SJSA1 (cell line): ENCODE measurements around the gene LTB. TPM values are rescaled to one million over a fixed set of nuclear protein-coding genes. Genes with fewer than 3 reads are reported as not detected.
A peak's percentile ranks its signal among the peaks of the same experiment; 100 is the strongest.

Source experiments
- DNase-seq, 2 experiments: peaks; one replicate each; pipeline ENCODE4 v3.0.0-alpha.2; 2015 to 2020; ENCODE audit warnings: low spot score in 2 of 2, low read depth in 1 of 2
- H3K27ac ChIP-seq: fragments of 250-450 bp; sonication (Bioruptor Pico); 2 replicates; pipeline ENCODE4 v1.5.1; 2020; ENCODE audit warnings: mild to moderate bottlenecking, moderate library complexity
- H3K27me3 ChIP-seq: fragments of 250-450 bp; sonication (Bioruptor Pico); replicated peaks from 2 replicates; pipeline ENCODE4 v1.5.1; 2020; ENCODE audit warnings: mild to moderate bottlenecking, moderate library complexity
- H3K36me3 ChIP-seq: fragments of 250-450 bp; sonication (Bioruptor Pico); 2 replicates; pipeline ENCODE4 v1.5.1; 2020; ENCODE audit warnings: mild to moderate bottlenecking
- H3K4me1 ChIP-seq: fragments of 250-450 bp; sonication (Bioruptor Pico); replicated peaks from 2 replicates; pipeline ENCODE4 v1.6.1; 2021; ENCODE audit warnings: mild to moderate bottlenecking
- H3K4me3 ChIP-seq: fragments of 250-450 bp; sonication (Bioruptor Pico); 2 replicates; pipeline ENCODE4 v1.5.1; 2020; ENCODE audit warnings: mild to moderate bottlenecking
- H3K9me3 ChIP-seq: fragments of 250-450 bp; sonication (Bioruptor Pico); replicated peaks from 2 replicates; pipeline ENCODE4 v1.5.1; 2020; ENCODE audit warnings: mild to moderate bottlenecking
- total RNA-seq: library from RNA; depleted of rRNA; stranded (reverse); fragments of >200 nt; shearing (Covaris generic); gene quantifications from 2 replicates; pipeline ENCODE4 v1.2.3, GENCODE V29; 2014

The LTB gene
- total RNA-seq, 1 experiment from 2014 or later: not detected

DNA sequence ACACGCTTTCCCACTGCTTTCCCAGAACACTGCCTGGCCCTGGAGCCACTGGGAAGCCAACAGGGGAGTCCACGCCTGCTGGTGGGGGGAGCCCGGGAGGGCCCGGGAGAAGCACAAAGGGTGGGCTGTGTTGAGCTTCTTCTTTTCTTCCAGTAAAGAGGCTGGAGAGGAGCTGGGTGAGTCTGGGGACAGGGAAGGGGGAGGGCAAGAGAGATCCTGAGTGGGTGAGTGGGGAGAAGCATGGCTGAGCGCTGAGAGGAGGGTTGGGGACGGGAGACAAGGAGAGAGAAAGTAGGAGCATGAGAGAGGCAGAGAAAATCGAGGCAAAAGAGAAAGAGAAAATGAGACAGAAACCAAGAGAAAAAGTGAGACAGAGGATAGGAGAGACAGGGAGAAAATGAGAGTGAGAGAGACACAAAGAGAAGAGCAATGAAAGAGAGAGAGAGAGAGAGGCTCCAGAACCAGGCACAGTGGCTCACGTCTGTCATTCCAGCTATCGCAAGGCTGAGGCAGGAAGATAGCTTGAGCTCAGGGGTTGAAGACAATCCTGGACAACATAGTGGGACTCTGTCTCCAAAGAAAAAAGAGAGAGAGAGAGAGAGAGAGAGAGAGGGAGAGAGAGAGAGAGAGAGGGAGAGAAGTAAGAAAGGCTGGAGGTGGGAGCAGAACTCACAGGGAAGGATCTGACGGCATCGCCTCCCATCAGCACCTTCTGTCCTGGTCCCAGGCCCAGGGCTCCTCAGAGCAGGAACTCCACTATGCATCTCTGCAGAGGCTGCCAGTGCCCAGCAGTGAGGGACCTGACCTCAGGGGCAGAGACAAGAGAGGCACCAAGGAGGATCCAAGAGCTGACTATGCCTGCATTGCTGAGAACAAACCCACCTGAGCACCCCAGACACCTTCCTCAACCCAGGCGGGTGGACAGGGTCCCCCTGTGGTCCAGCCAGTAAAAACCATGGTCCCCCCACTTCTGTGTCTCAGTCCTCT, 5.9 kb upstream of the LTB start:
- no peak for DNase-seq
- H3K4me1 ChIP-seq: no peaks in the 10 kb centered on the region
- no peak overlapping the region for H3K4me3 ChIP-seq
- H3K36me3 ChIP-seq: no peaks in the 10 kb centered on the region
- no peak overlapping the region for H3K27ac ChIP-seq
- no peaks in the 10 kb centered on the region for H3K27me3 ChIP-seq
- no peaks in the 10 kb centered on the region for H3K9me3 ChIP-seq

DNA sequence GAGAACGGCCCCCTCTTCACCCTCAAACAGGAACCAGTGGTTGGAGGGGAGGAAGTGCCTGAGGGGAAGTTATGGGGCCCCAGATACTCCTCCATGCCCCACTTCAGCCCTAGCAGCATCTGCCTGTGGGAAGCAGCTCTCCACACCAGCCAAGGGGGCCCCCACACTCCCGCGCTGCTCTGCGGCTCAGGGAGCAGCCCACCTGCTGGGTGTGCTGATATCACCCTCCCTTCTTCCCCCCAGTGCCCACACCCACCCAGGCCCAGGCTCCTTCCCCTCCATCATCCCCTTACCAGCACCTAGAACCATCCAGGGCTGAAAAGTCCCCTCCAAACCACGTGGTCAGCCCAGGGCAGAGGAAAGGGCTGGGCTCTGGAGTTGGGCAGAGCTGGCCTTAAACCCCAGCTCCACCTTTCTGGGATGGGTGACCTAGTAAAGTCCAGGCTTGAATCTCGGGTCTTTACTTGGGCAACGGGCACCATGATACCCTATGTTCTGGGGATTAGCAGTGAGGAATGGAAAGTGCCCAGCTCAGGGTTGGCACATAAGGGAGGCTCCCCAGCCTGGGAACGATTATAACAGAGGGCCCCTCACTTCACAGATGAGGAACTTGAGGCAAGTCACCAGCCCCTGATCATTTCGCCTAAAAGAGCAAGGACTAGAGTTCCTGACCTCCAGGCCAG, 4.5 kb upstream of the LTB start:
- Histone ChIP-seq H3K27me3 (no peaks in the 10 kb centered on the region), H3K27ac (no peak overlapping the region), H3K4me1 (0 out of 2 replicates have a peak, but pooled peaks cover under 1% of the 10 kb centered on the region), H3K4me3 (no peak overlapping the region), H3K9me3 (no peaks in the 10 kb centered on the region), H3K36me3 (no peaks in the 10 kb centered on the region)
- no peak for DNase-seq

DNA sequence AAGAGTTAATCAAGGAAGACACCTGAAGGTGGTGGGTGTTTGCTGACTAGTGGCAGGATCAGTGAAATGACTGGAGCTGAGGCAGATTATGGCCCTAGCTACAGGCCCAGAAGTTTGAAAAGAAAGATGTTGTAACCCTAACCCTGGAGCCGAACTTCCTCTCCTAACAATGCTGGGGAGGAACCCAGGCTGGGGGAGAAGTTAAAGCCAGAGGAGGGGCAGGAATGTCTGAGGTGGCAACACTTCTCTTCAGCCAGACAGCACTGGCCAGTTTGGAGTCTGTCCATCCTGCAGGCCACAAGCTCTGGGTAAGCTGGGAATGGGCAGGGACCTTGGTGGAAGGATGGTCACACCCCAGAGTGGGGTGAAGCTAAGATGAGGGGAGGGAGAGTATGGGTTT, 3.8 kb upstream of the LTB start, which contains the start of gene LST1:
Gene LST1, plus strand, starts transcription at position 270 of the 400 bp plus-strand sequence. CDS start 1,023 bp downstream, outside the sequence.
- no peaks in the 10 kb centered on the region for H3K9me3 ChIP-seq
- no peaks in the 10 kb centered on the region for H3K36me3 ChIP-seq
- no peak for DNase-seq
- H3K27ac ChIP-seq: no peak within 1 kb of the TSS
- no peaks in the 10 kb centered on the region for H3K27me3 ChIP-seq
- H3K4me3 ChIP-seq: no peak within 1 kb of the TSS
- H3K4me1 ChIP-seq: peaks cover 5% of the 10 kb centered on the region; the same call in 1 of the 2 replicates

DNA sequence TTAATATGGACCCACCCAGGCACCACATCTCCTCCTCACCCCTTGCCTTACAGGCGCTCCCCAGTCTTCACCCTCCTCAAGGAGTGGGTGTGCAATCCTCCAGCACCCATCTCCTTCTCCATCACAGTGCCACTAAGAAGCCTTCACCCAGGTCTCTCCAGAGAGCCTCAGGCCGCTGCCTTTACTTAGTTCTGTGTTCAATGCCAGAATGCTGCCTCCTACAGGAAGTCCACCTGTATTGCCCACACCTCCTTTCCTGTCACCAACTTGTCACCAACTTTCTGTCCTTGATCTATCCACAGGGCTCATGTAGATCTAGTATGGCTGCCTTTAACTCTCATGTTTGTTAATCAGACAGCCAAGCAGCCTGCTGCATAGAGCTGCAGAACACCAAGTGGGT, 3.3 kb upstream of the LTB start:
- Histone ChIP-seq H3K36me3 (no peaks in the 10 kb centered on the region), H3K27me3 (no peaks in the 10 kb centered on the region), H3K4me1 (peaks cover 8% of the 10 kb centered on the region), H3K9me3 (no peaks in the 10 kb centered on the region), H3K27ac (no peak overlapping the region), H3K4me3 (no peak overlapping the region)
- DNase-seq: no peak

DNA sequence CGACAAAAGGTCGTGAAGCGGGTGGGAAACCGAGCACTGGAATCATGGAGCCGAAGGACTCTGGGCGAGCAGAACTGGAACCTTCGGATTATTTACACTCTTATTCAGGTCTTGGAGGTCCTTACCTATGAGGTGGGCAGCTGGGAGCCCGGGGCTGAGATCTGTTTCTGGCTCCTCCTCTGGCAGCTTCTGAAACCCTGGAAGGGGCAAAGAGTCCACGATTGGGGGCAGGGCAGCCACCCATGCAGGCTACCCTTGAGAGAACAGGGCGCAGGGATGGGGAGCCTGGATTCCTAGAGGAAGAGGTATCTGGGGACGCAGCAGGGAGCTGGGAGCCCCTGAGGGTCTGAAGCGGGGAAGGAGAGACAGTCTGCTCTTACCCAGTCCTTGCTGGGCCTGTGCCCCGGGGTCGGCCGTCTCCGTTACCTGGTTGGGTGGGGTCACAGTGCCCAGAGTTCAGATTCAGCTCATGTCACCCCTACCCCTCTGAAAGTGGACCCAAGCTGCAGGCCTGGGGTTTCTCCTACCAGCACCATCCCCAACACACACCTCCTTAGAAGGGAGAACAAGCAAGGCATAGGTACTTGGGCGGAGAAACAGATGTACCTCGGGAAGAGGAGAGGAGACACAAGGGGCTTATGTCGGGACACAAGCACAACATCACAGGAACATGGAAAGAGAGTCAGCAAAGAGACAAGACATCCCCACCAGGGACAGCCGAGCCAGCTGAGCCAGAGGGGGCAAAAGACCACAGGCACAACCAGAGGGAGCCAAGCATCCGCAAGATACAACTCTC, 592 bp downstream of the LTB start:
- H3K9me3 ChIP-seq: no peaks in the 10 kb centered on the region
- H3K36me3 ChIP-seq: no peaks in the 10 kb centered on the region
- DNase-seq: no peak
- no peak overlapping the region for H3K27ac ChIP-seq
- H3K4me3 ChIP-seq: peak overlapping the region; percentile 48
- H3K27me3 ChIP-seq: no peaks in the 10 kb centered on the region
- peaks cover 8% of the 10 kb centered on the region for H3K4me1 ChIP-seq

DNA sequence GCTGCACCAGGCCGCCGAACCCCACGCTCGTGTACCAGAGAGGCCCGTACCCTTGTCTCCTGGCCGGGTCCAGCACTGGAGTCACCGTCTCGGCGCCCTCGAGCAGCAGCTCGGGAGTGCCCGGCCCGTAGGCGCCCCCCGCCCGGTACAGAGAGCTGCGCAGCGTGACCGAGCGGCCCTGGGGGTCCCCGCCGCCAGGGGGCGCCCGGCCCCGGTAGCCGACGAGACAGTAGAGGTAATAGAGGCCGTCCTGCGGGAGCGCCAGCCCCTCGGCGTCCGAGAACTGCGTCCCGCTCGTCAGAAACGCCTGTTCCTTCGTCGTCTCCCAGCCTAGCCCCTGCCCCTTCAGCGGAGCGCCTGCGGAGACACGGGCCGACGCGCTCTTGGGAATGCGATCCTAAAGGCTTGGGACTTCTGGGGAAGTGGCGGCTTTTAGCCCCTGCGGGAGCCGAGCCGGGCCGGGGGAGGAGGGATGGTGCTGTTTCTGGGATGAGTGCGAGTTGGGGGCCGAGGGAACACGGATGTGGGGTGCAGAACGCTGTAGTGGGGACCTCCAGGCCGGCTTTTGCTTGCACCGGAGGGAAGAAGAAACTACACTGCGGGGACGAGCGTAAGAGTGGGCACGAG, 1.3 kb downstream of the LTB start:
- Histone ChIP-seq H3K4me3 (peak overlapping the region; percentile 48), H3K27me3 (no peaks in the 10 kb centered on the region), H3K36me3 (no peaks in the 10 kb centered on the region), H3K27ac (no peak overlapping the region), H3K4me1 (peaks cover 8% of the 10 kb centered on the region), H3K9me3 (no peaks in the 10 kb centered on the region)
- DNase-seq: peak; percentile 83 to 86

DNA sequence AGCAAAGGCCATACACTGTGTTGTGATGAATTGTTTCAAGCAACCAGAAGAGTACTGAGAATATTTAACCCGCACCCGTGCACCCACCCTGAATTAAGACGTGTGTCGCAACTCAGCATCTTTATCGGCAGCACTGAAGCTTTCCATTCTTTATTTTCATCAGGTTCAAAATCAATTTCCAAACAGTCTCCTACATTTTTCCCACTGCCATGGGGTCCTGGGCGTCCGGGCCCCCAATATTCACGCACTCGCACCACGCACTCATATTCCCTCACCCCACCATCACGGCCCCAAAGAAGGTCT, 1.8 kb downstream of the LTB start:
- no peak for DNase-seq
- H3K36me3 ChIP-seq: no peaks in the 10 kb centered on the region
- H3K9me3 ChIP-seq: no peaks in the 10 kb centered on the region
- peak overlapping the region; percentile 48; the same call in 1 of the 2 replicates for H3K4me3 ChIP-seq
- H3K4me1 ChIP-seq: peaks cover 8% of the 10 kb centered on the region
- H3K27ac ChIP-seq: no peak overlapping the region
- H3K27me3 ChIP-seq: no peaks in the 10 kb centered on the region

DNA sequence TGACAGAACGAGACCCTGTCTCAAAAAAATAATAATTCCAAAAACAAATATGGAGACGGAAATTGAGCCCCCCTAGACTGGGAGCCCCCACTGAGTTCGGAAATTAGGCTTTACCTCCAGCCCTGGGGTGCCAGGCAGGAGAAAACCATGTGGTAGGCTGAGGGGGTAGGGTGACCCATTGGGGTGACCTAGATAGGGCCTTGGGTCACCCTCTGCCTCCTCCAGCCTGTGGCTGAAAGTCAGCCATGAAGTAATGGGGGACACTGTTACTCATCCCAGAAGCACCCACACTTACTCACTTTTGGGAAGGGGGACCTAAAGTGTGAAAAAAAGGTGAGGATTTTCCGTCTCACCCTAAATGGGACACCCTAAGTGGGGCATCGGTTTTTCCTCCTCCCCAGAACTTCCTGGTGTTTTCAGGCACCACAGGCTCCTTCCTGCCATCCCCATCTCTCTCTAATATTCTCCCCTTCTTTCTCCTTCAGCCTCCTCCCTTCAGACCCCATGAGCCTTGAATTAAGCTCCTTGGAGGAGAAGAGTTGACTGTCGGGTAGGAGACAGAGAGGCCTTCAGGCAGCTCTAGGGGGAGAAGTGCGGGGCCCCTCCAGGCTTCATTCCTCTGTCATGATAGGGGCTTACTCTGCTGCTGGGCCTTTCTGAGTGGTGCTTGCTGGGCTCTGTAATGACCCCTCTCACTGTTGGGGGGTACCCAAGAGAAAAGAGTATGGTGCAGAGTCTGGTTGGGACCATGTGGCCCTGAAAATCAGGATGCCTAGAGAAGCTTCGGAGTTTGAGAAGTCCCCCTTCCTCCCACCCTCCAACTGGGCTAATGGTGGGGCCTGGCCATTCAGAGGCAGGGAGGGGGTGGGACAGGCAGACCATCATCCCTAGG, 2.4 kb downstream of the LTB start:
- Histone ChIP-seq H3K27me3 (no peaks in the 10 kb centered on the region), H3K9me3 (no peaks in the 10 kb centered on the region), H3K4me3 (no peak overlapping the region), H3K4me1 (peaks cover 8% of the 10 kb centered on the region), H3K36me3 (no peaks in the 10 kb centered on the region), H3K27ac (no peak overlapping the region)
- no peak for DNase-seq

DNA sequence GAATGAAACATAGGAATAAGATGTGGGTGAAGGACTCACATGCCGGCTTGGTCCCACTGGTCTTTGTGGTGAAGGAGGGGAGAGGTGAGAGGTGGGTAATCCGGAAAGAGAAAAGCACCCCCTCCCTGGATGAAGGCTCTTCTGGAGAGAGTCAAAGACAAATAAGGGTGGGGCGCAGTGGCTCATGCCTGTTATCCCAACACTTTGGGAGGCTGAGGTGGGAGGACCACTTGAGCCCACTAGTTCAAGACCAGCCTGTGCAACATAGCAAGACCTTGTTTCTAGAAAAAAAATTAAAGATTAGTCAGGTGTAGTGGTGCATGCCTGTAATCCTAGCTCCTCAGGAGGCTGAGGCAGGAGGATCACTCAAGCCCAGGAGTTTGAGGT, 3.1 kb downstream of the LTB start:
- Histone ChIP-seq H3K27me3 (no peaks in the 10 kb centered on the region), H3K4me3 (no peak overlapping the region), H3K27ac (no peak overlapping the region), H3K9me3 (no peaks in the 10 kb centered on the region), H3K4me1 (peaks cover 8% of the 10 kb centered on the region), H3K36me3 (no peaks in the 10 kb centered on the region)
- DNase-seq: no peak

DNA sequence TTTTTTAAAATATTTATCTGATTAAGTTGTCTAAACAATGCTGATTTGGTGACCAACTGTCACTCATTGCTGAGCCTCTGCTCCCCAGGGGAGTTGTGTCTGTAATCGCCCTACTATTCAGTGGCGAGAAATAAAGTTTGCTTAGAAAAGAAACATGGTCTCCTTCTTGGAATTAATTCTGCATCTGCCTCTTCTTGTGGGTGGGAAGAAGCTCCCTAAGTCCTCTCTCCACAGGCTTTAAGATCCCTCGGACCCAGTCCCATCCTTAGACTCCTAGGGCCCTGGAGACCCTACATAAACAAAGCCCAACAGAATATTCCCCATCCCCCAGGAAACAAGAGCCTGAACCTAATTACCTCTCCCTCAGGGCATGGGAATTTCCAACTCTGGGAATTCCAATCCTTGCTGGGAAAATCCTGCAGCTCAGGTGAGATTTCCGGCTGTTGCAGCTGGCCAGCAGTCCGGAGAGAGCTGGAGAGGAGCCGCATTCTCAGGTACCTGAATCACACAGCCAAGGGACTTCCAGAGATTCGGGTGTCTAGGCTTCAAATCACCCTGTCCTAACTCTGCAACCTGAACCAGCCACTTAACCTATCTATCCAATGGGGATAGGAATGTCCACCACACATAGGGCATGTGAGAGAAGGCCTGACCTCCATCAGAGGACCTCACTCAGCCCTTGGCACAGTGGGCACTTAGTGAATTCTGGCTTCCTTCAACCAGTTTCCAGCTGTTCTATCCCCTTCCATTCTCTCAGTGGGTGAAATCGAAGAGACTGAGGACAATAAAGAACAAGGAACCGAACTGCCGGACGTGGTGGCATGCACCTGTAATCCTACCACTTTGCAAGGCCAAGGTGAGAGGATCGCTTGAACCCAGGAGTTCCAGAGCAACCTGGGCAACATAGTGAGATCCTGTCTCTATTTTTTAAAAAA, 3.8 kb downstream of the LTB start:
- no peaks in the 10 kb centered on the region for H3K36me3 ChIP-seq
- H3K27ac ChIP-seq: no peak overlapping the region
- H3K9me3 ChIP-seq: no peaks in the 10 kb centered on the region
- peaks cover 8% of the 10 kb centered on the region for H3K4me1 ChIP-seq
- H3K4me3 ChIP-seq: no peak overlapping the region
- no peak for DNase-seq
- H3K27me3 ChIP-seq: no peaks in the 10 kb centered on the region

DNA sequence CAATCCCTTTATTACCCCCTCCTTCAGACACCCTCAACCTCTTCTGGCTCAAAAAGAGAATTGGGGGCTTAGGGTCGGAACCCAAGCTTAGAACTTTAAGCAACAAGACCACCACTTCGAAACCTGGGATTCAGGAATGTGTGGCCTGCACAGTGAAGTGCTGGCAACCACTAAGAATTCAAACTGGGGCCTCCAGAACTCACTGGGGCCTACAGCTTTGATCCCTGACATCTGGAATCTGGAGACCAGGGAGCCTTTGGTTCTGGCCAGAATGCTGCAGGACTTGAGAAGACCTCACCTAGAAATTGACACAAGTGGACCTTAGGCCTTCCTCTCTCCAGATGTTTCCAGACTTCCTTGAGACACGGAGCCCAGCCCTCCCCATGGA, 4.7 kb downstream of the LTB start:
- Histone ChIP-seq H3K9me3 (no peaks in the 10 kb centered on the region), H3K36me3 (no peaks in the 10 kb centered on the region), H3K27ac (no peak overlapping the region), H3K4me3 (no peak overlapping the region), H3K27me3 (no peaks in the 10 kb centered on the region), H3K4me1 (peaks cover 8% of the 10 kb centered on the region)
- no peak for DNase-seq
